GM23338 (cell line): ENCODE measurements around the gene PPP4R2.

Experiments
- POLR2AphosphoS5 ChIP-seq: IDR thresholded peaks from 2 replicates; pipeline ENCODE4 v1.6.1; 2016; ENCODE audit warnings: antibody characterized with exemption, low read depth
- TF ChIP-seq, protein P1 (sequence below), 2 experiments: fragments of 200-600 bp in 1 of 2; sonication (generic) in 1 of 2; conservative IDR thresholded peaks; 2 replicates each; pipeline versions ENCODE4 v1.5.1 to v1.6.1; 2016 to 2017; ENCODE audit warnings: antibody characterized with exemption in 2 of 2, low read depth in 2 of 2, mild to moderate bottlenecking in 2 of 2, moderate library complexity in 1 of 2

GRCh38 chr3:73009008-73009407 lies 12.4 kb downstream of the PPP4R2 start:
- no peak for TF ChIP-seq POLR2AphosphoS5
- TF ChIP-seq, protein P1, sequence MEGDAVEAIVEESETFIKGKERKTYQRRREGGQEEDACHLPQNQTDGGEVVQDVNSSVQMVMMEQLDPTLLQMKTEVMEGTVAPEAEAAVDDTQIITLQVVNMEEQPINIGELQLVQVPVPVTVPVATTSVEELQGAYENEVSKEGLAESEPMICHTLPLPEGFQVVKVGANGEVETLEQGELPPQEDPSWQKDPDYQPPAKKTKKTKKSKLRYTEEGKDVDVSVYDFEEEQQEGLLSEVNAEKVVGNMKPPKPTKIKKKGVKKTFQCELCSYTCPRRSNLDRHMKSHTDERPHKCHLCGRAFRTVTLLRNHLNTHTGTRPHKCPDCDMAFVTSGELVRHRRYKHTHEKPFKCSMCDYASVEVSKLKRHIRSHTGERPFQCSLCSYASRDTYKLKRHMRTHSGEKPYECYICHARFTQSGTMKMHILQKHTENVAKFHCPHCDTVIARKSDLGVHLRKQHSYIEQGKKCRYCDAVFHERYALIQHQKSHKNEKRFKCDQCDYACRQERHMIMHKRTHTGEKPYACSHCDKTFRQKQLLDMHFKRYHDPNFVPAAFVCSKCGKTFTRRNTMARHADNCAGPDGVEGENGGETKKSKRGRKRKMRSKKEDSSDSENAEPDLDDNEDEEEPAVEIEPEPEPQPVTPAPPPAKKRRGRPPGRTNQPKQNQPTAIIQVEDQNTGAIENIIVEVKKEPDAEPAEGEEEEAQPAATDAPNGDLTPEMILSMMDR (conservative IDR thresholded peaks at IDR 0.05; ENCODE audit: low read depth in 2 of 2), result no peak
